Activated T-cell treated with anti-CD3 and anti-CD28 coated beads for 4 hours (primary cell): Measurements from ENCODE around the gene NBDY.
"Not testable (repeated sequence)": the region's sequence is repeated elsewhere in the genome, so short reads cannot be mapped to it uniquely, and the experiment has no call there.

ENCODE experiments used
- DNase-seq: peaks from one replicate; pipeline ENCODE4 v3.0.0-alpha.2; 2020

Gene NBDY

GRCh38 chrX:56802921-56803849 is 74.1 kb downstream of the NBDY start:
- peak; percentile 45 for DNase-seq

GRCh38 chrX:56803850-56804681 is 75.0 kb downstream of the NBDY start:
- DNase-seq, result no peak

- DNase-seq, result no peak
Observed at GRCh38 chrX:56804867-56805266, 75.8 kb downstream of the NBDY start.

GRCh38 chrX:56805399-56805798 is 76.4 kb downstream of the NBDY start:
- DNase-seq, result no peak

- not testable (repeated sequence) for DNase-seq
Observed at GRCh38 chrX:56806176-56806575, 77.1 kb downstream of the NBDY start.

- no peak for DNase-seq
Observed at GRCh38 chrX:56811599-56811998, 82.6 kb downstream of the NBDY start.

- DNase-seq, result peak; percentile 11
Observed at GRCh38 chrX:56812515-56813105, 83.6 kb downstream of the NBDY start.

GRCh38 chrX:56813318-56813837 is 84.3 kb downstream of the NBDY start:
- DNase-seq, result peak; percentile 21

GRCh38 chrX:56817179-56817578 is 88.1 kb downstream of the NBDY start:
- DNase-seq, result no peak

- no peak for DNase-seq
Observed at GRCh38 chrX:56826020-56826419, 97.0 kb downstream of the NBDY start.

GRCh38 chrX:56833626-56834025 is 104.6 kb downstream of the NBDY start:
- no peak for DNase-seq

GRCh38 chrX:56853436-56853835 is 124.4 kb downstream of the NBDY start:
- DNase-seq, result no peak

GRCh38 chrX:56857042-56857441 is 128.0 kb downstream of the NBDY start:
- no peak for DNase-seq

- no peak for DNase-seq
Observed at GRCh38 chrX:56860888-56861287, 131.8 kb downstream of the NBDY start.
